OCI-LY1 (cell line): Measurements from ENCODE around the gene PTPRT.

ENCODE experiments used
- H2AFZ ChIP-seq: fragments of 200-600 bp; sonication (generic), shearing (Covaris generic); 2 replicates; pipeline ENCODE4 v1.6.0; 2014; ENCODE audit warnings: antibody characterized with exemption, mild to moderate bottlenecking, low read length
- H3F3A ChIP-seq: fragments of 200-600 bp; sonication (generic), shearing (Covaris generic); 2 replicates; pipeline ENCODE4 v1.6.0; 2014; ENCODE audit warnings: mild to moderate bottlenecking, antibody characterized with exemption, low read length, moderate library complexity; ENCODE audit not compliant: insufficient read depth
- H3K27ac ChIP-seq: fragments of 200-600 bp; sonication (generic); 2 replicates; pipeline ENCODE4 v1.5.1; 2014; ENCODE audit warnings: low read length, mixed run types, mild to moderate bottlenecking, low read depth; ENCODE audit not compliant: poor library complexity, severe bottlenecking
- H3K27me3 ChIP-seq: fragments of 200-600 bp; sonication (generic); 2 replicates; pipeline ENCODE4 v1.6.0; 2014; ENCODE audit warnings: antibody characterized with exemption, mild to moderate bottlenecking, low read length, moderate library complexity; ENCODE audit not compliant: insufficient read depth
- H3K36me3 ChIP-seq: fragments of 200-600 bp; sonication (generic); 2 replicates; pipeline ENCODE4 v1.6.1; 2014; ENCODE audit warnings: mild to moderate bottlenecking, antibody characterized with exemption, low read length, moderate library complexity, mixed read lengths; ENCODE audit not compliant: insufficient read depth
- H3K4me1 ChIP-seq: fragments of 200-600 bp; sonication (generic); 2 replicates; pipeline ENCODE4 v1.5.1; 2014; ENCODE audit warnings: mild to moderate bottlenecking, low read length, moderate library complexity; ENCODE audit not compliant: insufficient read depth, severe bottlenecking
- H3K4me2 ChIP-seq: fragments of 200-600 bp; sonication (generic), shearing (Covaris generic); 2 replicates; pipeline ENCODE4 v1.6.1; 2014; ENCODE audit warnings: low read length
- H3K4me3 ChIP-seq: fragments of 200-600 bp; sonication (generic); 2 replicates; pipeline ENCODE4 v1.5.1; 2014; ENCODE audit warnings: low read length, low read depth, mild to moderate bottlenecking, mixed read lengths; ENCODE audit not compliant: poor library complexity, severe bottlenecking
- H3K79me2 ChIP-seq: fragments of 200-600 bp; shearing (Covaris generic); 2 replicates; pipeline ENCODE4 v1.6.1; 2016; ENCODE audit warnings: mixed run types, low read length, mixed read lengths; ENCODE audit not compliant: insufficient read depth
- H3K9ac ChIP-seq: fragments of 200-600 bp; sonication (generic), shearing (Covaris generic); 2 replicates; pipeline ENCODE4 v1.6.1; 2014; ENCODE audit warnings: mild to moderate bottlenecking, low read length, mixed read lengths
- H3K9me2 ChIP-seq: fragments of 200-600 bp; sonication (generic), shearing (Covaris generic); 2 replicates; pipeline ENCODE4 v1.6.1; 2014; ENCODE audit warnings: low read depth, mild to moderate bottlenecking, low read length, mixed read lengths
- H3K9me3 ChIP-seq: fragments of 200-600 bp; shearing (Covaris generic); 2 replicates; pipeline ENCODE4 v1.6.1; 2014; ENCODE audit warnings: low read length, mixed read lengths
- H4K20me1 ChIP-seq: fragments of 200-600 bp; sonication (generic), shearing (Covaris generic); 2 replicates; pipeline ENCODE4 v1.6.0; 2016; ENCODE audit warnings: mild to moderate bottlenecking, low read length; ENCODE audit not compliant: insufficient read depth
- CTCF ChIP-seq: fragments of 200-600 bp; sonication (generic), shearing (Covaris generic); IDR thresholded peaks from 2 replicates; pipeline ENCODE4 v1.5.1; 2017; ENCODE audit warnings: mild to moderate bottlenecking, antibody characterized with exemption, low read length, moderate library complexity, mixed read lengths
- EZH2 ChIP-seq: fragments of 200-600 bp; sonication (generic), shearing (Covaris generic); IDR thresholded peaks from 2 replicates; pipeline ENCODE4 v1.8.0; 2017; ENCODE audit warnings: borderline replicate concordance, mixed run types, mild to moderate bottlenecking, antibody characterized with exemption, low read length, moderate library complexity, mixed read lengths

The PTPRT gene

GRCh38 chr20:42193119-42193518 lies 996.6 kb downstream of the PTPRT start:
- no peaks in the 10 kb centered on the region for H3K79me2 ChIP-seq
- no peaks in the 10 kb centered on the region for H3F3A ChIP-seq
- no peaks in the 10 kb centered on the region for H3K9me2 ChIP-seq
- no peak overlapping the region for H3K9ac ChIP-seq
- no peak overlapping the region for H2AFZ ChIP-seq
- no peak overlapping the region for H3K27ac ChIP-seq
- H3K36me3 ChIP-seq = no peaks in the 10 kb centered on the region
- H3K4me3 ChIP-seq = no peak overlapping the region
- no peaks in the 10 kb centered on the region for H3K9me3 ChIP-seq
- H3K27me3 ChIP-seq = no peaks in the 10 kb centered on the region
- no peaks in the 10 kb centered on the region for H3K4me1 ChIP-seq
- no peak overlapping the region for H3K4me2 ChIP-seq
- TF ChIP-seq EZH2 (no peak), CTCF (no peak)
- no peaks in the 10 kb centered on the region for H4K20me1 ChIP-seq

GRCh38 chr20:42192321-42192720 lies 997.4 kb downstream of the PTPRT start:
- no peaks in the 10 kb centered on the region for H3K27me3 ChIP-seq
- TF ChIP-seq EZH2 = no peak
- no peak for TF ChIP-seq CTCF
- no peak overlapping the region for H3K9ac ChIP-seq
- no peaks in the 10 kb centered on the region for H3K36me3 ChIP-seq
- no peak overlapping the region for H3K4me3 ChIP-seq
- no peaks in the 10 kb centered on the region for H3K79me2 ChIP-seq
- no peaks in the 10 kb centered on the region for H4K20me1 ChIP-seq
- no peak overlapping the region for H3K27ac ChIP-seq
- H3F3A ChIP-seq = no peaks in the 10 kb centered on the region
- H2AFZ ChIP-seq = no peak overlapping the region
- no peaks in the 10 kb centered on the region for H3K9me3 ChIP-seq
- no peak overlapping the region for H3K4me2 ChIP-seq
- H3K4me1 ChIP-seq = no peaks in the 10 kb centered on the region
- no peaks in the 10 kb centered on the region for H3K9me2 ChIP-seq

- Histone ChIP-seq H4K20me1 (no peaks in the 10 kb centered on the region), H3K4me3 (no peak overlapping the region), H3K27me3 (no peaks in the 10 kb centered on the region), H2AFZ (no peak overlapping the region), H3K36me3 (no peaks in the 10 kb centered on the region), H3K9ac (no peak overlapping the region), H3K79me2 (no peaks in the 10 kb centered on the region), H3K9me3 (no peaks in the 10 kb centered on the region), H3F3A (no peaks in the 10 kb centered on the region), H3K27ac (no peak overlapping the region), H3K4me1 (no peaks in the 10 kb centered on the region), H3K4me2 (no peak overlapping the region), H3K9me2 (no peaks in the 10 kb centered on the region)
- TF ChIP-seq CTCF = peak; percentile 21; the same call in 1 of the 2 replicates
- TF ChIP-seq EZH2 = no peak
Measured at GRCh38 chr20:42191140-42191860, 998.4 kb downstream of the PTPRT start.
